Skin epidermis (tissue), 12 donors: Measurements from ENCODE around the gene TBC1D9B.
"Not testable (repeated sequence)": the region's sequence is repeated elsewhere in the genome, so short reads cannot be mapped to it uniquely, and the experiment has no call there.

Experiments
- H3K27ac ChIP-seq, 21 experiments: fragments of 200-600 bp; sonication (generic) in 11 of 21; one replicate each; pipeline ENCODE4 v1.5.0; 2020; ENCODE audit warnings: mild to moderate bottlenecking in 3 of 21, inconsistent platforms in 2 of 21, moderate library complexity in 2 of 21
- H3K4me3 ChIP-seq, 7 experiments: fragments of 200-600 bp; sonication (generic) in 2 of 7; one replicate each; pipeline ENCODE4 v1.5.0; 2020; ENCODE audit warnings: inconsistent platforms in 2 of 7, mild to moderate bottlenecking in 2 of 7, moderate library complexity in 1 of 7

The TBC1D9B gene

GRCh38 chr5:179858586-179859427 is 48.9 kb downstream of the TBC1D9B start, which contains the start of gene MRNIP:
TSS of gene MRNIP (minus strand) at chr5:179858817. CDS start at chr5:179858796, 21 bp downstream.
- peak within 1 kb of the TSS; percentile 65 to 99 (median 82) for H3K4me3 ChIP-seq
- peak within 1 kb of the TSS; percentile 71 to 96 (median 87) for H3K27ac ChIP-seq

DNA sequence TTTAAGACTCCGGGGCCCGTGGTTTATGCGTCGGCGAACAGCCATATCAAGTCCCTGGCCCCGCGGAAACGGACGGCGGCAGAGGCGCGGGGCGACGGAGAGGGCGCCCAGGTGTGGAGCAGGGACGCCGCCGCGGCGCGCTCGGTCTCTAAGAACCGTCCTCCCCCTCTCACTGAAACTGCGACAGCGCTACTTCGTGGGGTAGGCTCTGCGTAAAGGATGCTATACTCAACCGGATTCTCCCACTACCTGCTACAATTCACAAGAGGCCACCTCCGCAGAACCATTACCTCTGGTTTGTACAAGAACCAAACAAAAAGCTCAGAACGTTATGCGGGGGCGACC is 49.5 kb downstream of the TBC1D9B start:
- Histone ChIP-seq H3K27ac (peak overlapping the region in 20 of 21 experiments; percentile 48 to 96 (median 87)), H3K4me3 (peak overlapping the region; percentile 65 to 99 (median 82))

GRCh38 chr5:179854356-179854755 is 53.3 kb downstream of the TBC1D9B start:
- H3K4me3 ChIP-seq = no peak overlapping the region
- no peak overlapping the region for H3K27ac ChIP-seq

- H3K4me3 ChIP-seq = no peak overlapping the region
- peak overlapping the region in 1 of 21 experiments; percentile 17 for H3K27ac ChIP-seq
Observed at GRCh38 chr5:179852993-179853547, 54.6 kb downstream of the TBC1D9B start.

- no peak overlapping the region for H3K27ac ChIP-seq
Observed at GRCh38 chr5:179841621-179842020, 66.1 kb downstream of the TBC1D9B start.

DNA sequence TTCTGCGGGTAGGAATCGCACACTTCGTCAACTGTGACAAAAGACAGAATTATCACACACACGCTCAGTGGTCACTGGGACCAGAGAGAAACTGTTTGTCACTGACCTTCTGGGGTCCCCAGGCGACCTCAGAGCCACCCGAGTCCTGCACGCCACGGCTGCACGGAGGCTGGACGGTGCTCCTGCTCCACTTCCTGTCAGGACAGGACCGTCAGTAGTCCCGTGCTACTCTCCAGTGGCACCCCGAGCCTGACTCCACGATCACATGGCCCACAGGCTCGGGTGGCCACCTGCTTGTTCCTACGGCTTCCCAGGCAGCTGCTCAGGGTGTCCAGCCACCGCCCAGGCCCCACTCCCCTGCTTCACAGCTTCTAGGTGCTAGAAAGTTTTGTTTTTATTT is 66.9 kb downstream of the TBC1D9B start:
- Histone ChIP-seq H3K27ac (peak overlapping the region in 1 of 21 experiments; percentile 22), H3K4me3 (no peak overlapping the region)

More at GRCh38 chr5:179841621-179842020, 66.1 kb downstream of the TBC1D9B start:
- H3K4me3 ChIP-seq = no peak overlapping the region

- no peak overlapping the region for H3K4me3 ChIP-seq
- H3K27ac ChIP-seq = no peak overlapping the region
Observed at GRCh38 chr5:179840321-179840720, 67.4 kb downstream of the TBC1D9B start.

DNA sequence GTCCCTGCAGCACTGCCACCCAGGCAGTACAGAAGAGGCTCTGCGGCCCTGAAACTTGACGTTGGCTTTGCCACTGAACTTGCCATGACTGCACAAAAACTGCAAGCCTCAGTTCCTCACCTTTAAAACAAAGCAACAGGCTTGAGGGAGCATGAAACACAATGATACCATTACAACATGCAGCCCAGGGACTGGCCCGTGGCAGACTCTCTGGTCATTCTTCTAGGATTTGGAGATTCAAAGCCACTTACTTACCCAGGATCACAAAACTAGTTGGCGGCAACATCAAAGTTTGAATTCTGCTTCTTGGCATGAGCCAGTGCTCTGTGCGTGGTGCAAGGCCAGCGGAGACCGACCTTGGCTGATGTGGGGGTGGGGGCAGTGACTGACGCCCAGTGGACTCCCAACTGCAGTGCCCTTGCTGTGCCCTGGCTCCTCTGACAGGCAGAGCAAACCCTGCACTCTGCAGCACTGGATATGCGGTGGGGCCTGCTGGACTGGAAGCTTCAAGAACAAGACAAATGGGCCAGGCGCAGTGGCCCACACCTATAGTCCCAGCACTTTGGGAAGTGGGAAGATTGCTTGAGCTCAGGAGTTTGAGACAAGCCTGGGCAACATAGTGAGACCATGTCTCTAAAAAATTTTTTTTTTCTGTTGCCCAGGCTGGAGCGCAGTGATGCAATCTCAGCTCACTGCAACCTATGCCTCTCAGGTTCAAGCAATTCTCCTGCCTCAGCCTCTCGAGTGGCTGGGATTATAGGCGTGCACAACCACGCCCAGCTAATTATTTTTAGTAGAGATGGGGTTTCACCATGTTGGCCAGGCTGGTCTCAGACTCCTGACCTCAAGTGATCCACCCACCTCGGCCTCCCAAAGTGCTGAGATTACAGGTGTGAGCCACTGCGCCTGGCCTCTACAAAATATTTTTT is 68.1 kb downstream of the TBC1D9B start:
- Histone ChIP-seq H3K27ac (no peak overlapping the region), H3K4me3 (no peak overlapping the region)

DNA sequence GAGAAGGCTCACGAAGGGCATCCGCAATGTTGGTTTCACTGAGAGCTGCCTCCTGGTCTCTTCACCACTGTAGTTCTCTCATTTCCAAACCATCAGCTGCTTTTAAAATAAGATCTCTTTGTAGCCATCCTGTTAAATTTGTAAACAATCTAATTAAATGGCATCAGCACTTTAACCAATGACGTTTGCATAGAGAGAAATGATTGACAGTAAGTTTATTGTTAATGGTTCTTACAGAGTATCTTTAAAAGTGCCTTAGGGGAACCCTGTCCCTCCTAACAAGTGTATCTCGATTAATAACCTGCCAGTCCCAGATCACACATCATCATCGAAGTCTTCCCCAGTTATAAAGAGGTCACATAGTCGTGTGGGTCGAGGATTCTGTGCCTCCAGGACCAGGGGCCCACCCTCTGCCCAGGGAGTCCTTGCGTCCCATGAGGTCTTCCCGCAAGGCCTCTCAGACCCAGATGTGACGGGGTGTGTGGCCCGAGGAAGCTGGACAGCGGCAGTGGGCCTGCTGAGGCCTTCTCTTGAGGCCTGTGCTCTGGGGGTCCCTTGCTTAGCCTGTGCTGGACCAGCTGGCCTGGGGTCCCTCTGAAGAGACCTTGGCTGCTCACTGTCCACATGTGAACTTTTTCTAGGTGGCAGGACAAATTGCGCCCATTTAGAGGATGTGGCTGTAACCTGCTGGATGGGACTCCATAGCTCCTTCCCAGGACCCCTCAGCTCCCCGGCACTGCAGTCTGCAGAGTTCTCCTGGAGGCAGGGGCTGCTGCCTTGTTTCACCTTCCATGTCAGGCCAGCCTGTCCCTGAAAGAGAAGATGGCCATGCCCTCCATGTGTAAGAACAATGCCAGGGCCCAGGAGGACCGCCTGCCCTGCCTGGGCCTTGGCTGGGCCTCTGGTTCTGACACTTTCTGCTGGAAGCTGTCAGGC is 70.4 kb downstream of the TBC1D9B start:
- H3K4me3 ChIP-seq = no peak overlapping the region
- peak overlapping the region in 6 of 21 experiments; percentile 0 to 62 (median 41) for H3K27ac ChIP-seq

GRCh38 chr5:179836225-179837019 is 71.3 kb downstream of the TBC1D9B start:
- H3K27ac ChIP-seq = peak overlapping the region in 8 of 21 experiments; percentile 0 to 62 (median 22)
- H3K4me3 ChIP-seq = no peak overlapping the region

DNA sequence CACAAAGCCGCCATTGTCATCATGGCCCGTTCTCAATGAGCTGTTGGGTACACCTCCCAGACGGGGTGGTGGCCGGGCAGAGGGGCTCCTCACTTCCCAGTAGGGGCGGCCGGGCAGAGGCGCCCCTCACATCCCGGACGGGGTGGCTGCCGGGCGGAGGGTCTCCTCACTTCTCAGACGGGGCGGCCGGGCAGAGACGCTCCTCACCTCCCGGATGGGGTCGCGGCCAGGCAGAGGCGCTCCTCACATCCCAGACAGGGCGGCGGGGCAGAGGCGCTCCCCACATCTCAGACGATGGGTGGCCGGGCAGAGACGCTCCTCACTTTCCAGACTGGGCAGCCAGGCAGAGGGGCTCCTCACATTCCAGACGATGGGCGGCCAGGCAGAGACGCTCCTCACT is 72.8 kb downstream of the TBC1D9B start:
- H3K27ac ChIP-seq, H3K4me3 ChIP-seq: not testable (repeated sequence)

GRCh38 chr5:179834120-179834519 is 73.6 kb downstream of the TBC1D9B start:
- H3K27ac ChIP-seq = no peak overlapping the region
- H3K4me3 ChIP-seq = no peak overlapping the region

DNA sequence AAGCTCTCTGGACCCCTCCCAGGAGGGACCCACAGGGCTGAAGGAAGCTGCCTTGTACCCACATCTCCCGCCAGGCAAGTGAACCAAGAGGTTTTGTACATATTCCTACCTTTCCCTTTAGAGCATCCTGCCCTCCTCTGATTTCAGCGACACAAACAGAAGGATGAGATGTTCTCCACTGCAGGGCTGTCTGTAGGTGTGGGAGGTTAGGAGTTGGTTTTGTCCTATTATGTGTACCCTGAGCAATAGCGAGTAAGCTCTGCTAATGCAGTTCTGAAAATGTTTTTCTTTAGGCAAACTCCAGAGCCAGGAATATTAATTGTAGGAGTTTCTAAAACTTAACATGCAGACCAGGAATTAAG is 74.0 kb downstream of the TBC1D9B start:
- no peak overlapping the region for H3K27ac ChIP-seq
- no peak overlapping the region for H3K4me3 ChIP-seq

GRCh38 chr5:179833056-179833708 is 74.5 kb downstream of the TBC1D9B start:
- Histone ChIP-seq H3K27ac (no peak overlapping the region), H3K4me3 (no peak overlapping the region)

DNA sequence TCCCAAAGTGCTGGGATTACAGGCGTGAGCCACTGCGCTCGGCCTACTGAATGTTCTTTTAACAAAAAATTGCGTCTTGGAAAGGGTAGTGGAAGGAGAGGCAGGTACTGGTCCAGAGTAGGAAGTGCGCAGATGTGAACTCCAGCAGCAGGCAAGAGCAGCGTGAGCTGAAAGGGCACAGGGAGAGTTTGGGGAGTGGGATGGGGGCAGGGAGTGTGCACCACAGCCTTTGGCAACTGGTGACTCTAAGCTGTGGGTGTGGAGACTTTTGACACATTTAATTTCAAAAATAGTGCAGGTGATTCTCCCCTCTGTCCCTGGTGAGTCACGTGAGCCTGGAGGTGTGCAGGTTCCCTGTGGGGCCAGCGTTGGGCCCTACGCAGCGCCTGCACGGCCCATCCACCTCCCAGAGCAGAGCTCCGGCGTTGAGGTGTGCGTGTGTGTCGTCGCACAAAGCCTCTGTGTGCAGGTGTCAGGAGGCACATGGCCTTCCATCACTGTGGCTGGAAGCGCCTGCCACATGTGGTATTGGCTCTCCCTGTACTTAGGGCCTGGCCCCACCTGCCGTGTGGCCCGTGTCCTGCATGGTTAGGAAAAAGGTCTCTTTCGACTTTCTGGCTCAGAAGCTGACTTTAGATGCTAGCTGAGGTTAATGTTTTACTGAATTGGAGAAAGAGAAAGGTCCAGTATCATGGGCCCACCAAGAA is 75.5 kb downstream of the TBC1D9B start:
- Histone ChIP-seq H3K27ac (no peak overlapping the region), H3K4me3 (no peak overlapping the region)

- Histone ChIP-seq H3K27ac (no peak overlapping the region), H3K4me3 (no peak overlapping the region)
Observed at GRCh38 chr5:179830818-179831468, 76.8 kb downstream of the TBC1D9B start.
